Uterus (tissue), 2 donors: Measurements from ENCODE around the gene OR1M1.

ENCODE experiments used
- POLR2A ChIP-seq, 2 donors: fragments of 450-650 bp; IDR thresholded peaks; one replicate each; pipeline ENCODE4 v1.6.1; 2016; ENCODE audit warnings: antibody characterized with exemption in 2 of 2, mild to moderate bottlenecking in 1 of 2, moderate library complexity in 1 of 2
- TF ChIP-seq, protein P1 (sequence below), 4 experiments: fragments of 200-600 bp in 2 of 4; fragments of 450-650 bp in 2 of 4; sonication (generic) in 2 of 4; IDR thresholded peaks; one replicate each; pipeline ENCODE4 v1.5.1; 2016 to 2019; ENCODE audit warnings: antibody characterized with exemption in 4 of 4, mild to moderate bottlenecking in 2 of 4, moderate library complexity in 1 of 4

DNA sequence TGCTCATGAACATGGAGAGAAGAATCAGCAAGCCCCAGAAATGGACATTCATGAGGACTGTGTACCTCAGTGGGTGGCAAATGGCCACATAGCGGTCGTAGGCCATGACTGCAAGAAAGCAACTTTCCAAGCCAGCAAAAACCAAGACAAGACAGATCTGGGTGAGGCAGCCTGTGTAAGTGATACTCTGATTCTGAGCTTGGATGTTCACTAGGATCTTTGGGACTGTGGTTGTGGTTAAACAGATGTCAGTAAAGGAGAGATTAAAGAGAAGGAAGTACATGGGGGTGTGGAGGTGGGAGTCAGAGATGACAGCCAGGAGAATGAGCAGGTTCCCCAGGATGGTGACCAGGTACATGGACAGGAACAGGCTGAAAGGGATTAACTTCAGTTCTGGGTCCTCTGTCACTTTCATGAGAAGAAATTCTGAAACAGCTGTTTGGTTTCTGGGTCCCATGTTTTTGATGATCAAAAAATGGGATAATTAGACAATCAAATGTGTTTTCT lies 28.5 kb downstream of the OR1M1 start, which contains the start of gene OR7G1:
- TF ChIP-seq, protein P1, sequence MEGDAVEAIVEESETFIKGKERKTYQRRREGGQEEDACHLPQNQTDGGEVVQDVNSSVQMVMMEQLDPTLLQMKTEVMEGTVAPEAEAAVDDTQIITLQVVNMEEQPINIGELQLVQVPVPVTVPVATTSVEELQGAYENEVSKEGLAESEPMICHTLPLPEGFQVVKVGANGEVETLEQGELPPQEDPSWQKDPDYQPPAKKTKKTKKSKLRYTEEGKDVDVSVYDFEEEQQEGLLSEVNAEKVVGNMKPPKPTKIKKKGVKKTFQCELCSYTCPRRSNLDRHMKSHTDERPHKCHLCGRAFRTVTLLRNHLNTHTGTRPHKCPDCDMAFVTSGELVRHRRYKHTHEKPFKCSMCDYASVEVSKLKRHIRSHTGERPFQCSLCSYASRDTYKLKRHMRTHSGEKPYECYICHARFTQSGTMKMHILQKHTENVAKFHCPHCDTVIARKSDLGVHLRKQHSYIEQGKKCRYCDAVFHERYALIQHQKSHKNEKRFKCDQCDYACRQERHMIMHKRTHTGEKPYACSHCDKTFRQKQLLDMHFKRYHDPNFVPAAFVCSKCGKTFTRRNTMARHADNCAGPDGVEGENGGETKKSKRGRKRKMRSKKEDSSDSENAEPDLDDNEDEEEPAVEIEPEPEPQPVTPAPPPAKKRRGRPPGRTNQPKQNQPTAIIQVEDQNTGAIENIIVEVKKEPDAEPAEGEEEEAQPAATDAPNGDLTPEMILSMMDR (IDR thresholded peaks at IDR 0.05) = no peak
- TF ChIP-seq POLR2A (IDR thresholded peaks at IDR 0.05) = no peak
